Neuronal stem cell (in vitro differentiated cells): Measurements from ENCODE around the gene CADM2.

Experiments used
- DNase-seq: peaks from one replicate; pipeline ENCODE4 v3.0.0-alpha.2; 2013; ENCODE audit warnings: low spot score
- H2AFZ ChIP-seq: one replicate; pipeline ENCODE4 v1.6.1; 2013; ENCODE audit warnings: mild to moderate bottlenecking, low read length, inconsistent platforms
- H2AK5ac ChIP-seq: 2 replicates; pipeline ENCODE4 v1.6.1; 2013; ENCODE audit warnings: low read depth, mild to moderate bottlenecking, inconsistent platforms, low read length, moderate library complexity, mixed read lengths
- H2BK120ac ChIP-seq: 2 replicates; pipeline ENCODE4 v1.6.1; 2013; ENCODE audit warnings: low read depth, mild to moderate bottlenecking, inconsistent platforms, low read length, moderate library complexity, mixed read lengths
- H2BK12ac ChIP-seq: one replicate; pipeline ENCODE4 v1.6.1; 2013; ENCODE audit warnings: low read length, inconsistent platforms
- H2BK15ac ChIP-seq: 2 replicates; pipeline ENCODE4 v1.6.1; 2013; ENCODE audit warnings: mild to moderate bottlenecking, low read length, inconsistent platforms, mixed read lengths
- H2BK5ac ChIP-seq: one replicate; pipeline ENCODE4 v1.6.1; 2013; ENCODE audit warnings: inconsistent platforms, mild to moderate bottlenecking, low read length, moderate library complexity
- H3K14ac ChIP-seq: one replicate; pipeline ENCODE4 v1.6.1; 2013; ENCODE audit warnings: low read length, inconsistent platforms
- H3K18ac ChIP-seq: 2 replicates; pipeline ENCODE4 v1.6.1; 2013; ENCODE audit warnings: low read length, inconsistent platforms
- H3K23ac ChIP-seq: 2 replicates; pipeline ENCODE4 v1.6.1; 2013; ENCODE audit warnings: low read depth, mild to moderate bottlenecking, mixed read lengths, low read length, inconsistent platforms; ENCODE audit not compliant: poor library complexity
- H3K27ac ChIP-seq: replicated peaks from 3 replicates; pipeline ENCODE4 v1.5.1; 2013; ENCODE audit warnings: low read length, inconsistent platforms
- H3K27me3 ChIP-seq, 3 experiments: 2 replicates each; pipeline ENCODE4 v1.6.1; 2013; ENCODE audit warnings: low read length in 3 of 3, mild to moderate bottlenecking in 2 of 3, inconsistent platforms in 1 of 3, low read depth in 1 of 3, mixed read lengths in 1 of 3, moderate library complexity in 1 of 3; ENCODE audit not compliant: control insufficient read depth in 3 of 3, insufficient read depth in 3 of 3
- H3K36me3 ChIP-seq, 2 donors: replicated peaks in 1 of 2; 2 replicates each; pipeline ENCODE4 v1.6.1; 2013; ENCODE audit warnings: low read length in 2 of 2; ENCODE audit not compliant: control insufficient read depth in 2 of 2, insufficient read depth in 2 of 2
- H3K4ac ChIP-seq: 2 replicates; pipeline ENCODE4 v1.6.1; 2013; ENCODE audit warnings: inconsistent platforms, mild to moderate bottlenecking, low read length, moderate library complexity
- H3K4me1 ChIP-seq, 2 donors: 1 replicate in 1 of 2; 2 replicates in 1 of 2; pipeline ENCODE4 v1.6.1; 2013; ENCODE audit warnings: low read length in 2 of 2, low read depth in 1 of 2; ENCODE audit not compliant: control insufficient read depth in 2 of 2, insufficient read depth in 1 of 2
- H3K4me2 ChIP-seq: one replicate; pipeline ENCODE4 v1.6.1; 2013; ENCODE audit warnings: mild to moderate bottlenecking, low read length, inconsistent platforms; ENCODE audit not compliant: insufficient read depth, poor library complexity, severe bottlenecking
- H3K4me3 ChIP-seq, 2 donors: 2 replicates each; pipeline ENCODE4 v1.5.1; 2013; ENCODE audit warnings: low read length in 2 of 2, mild to moderate bottlenecking in 2 of 2, inconsistent platforms in 1 of 2, moderate library complexity in 1 of 2
- H3K79me1 ChIP-seq: one replicate; pipeline ENCODE4 v1.6.1; 2013; ENCODE audit warnings: low read depth, mild to moderate bottlenecking, inconsistent platforms, low read length, moderate library complexity
- H3K9ac ChIP-seq: one replicate; pipeline ENCODE4 v1.6.1; 2013; ENCODE audit warnings: mild to moderate bottlenecking, low read depth, low read length, inconsistent platforms; ENCODE audit not compliant: poor library complexity
- H3K9me3 ChIP-seq, 2 donors: replicated peaks in 1 of 2; 2 replicates each; pipeline versions ENCODE3 to v1.6.1; 2013; ENCODE audit warnings: low read length in 2 of 2, mild to moderate bottlenecking in 2 of 2, inconsistent platforms in 1 of 2, low read depth in 1 of 2, mixed read lengths in 1 of 2, moderate library complexity in 1 of 2; ENCODE audit not compliant: control insufficient read depth in 2 of 2, insufficient read depth in 1 of 2
- H4K8ac ChIP-seq: one replicate; pipeline ENCODE4 v1.6.1; 2013; ENCODE audit warnings: low read depth, mild to moderate bottlenecking, inconsistent platforms, low read length, moderate library complexity
- H4K91ac ChIP-seq: one replicate; pipeline ENCODE4 v1.6.1; 2013; ENCODE audit warnings: low read length, low read depth, mild to moderate bottlenecking, inconsistent platforms; ENCODE audit not compliant: poor library complexity
- WGBS, 2 donors: extraction: QIAGEN DNeasy Blood & Tissue Kit; methylation state at CpG; one replicate each; pipeline ENCODE4 v1.1.7; 2013; ENCODE audit warnings: missing lambda C conversion rate in 2 of 2, mixed read lengths in 1 of 2; ENCODE audit not compliant: insufficient read length in 2 of 2, insufficient replicate concordance in 1 of 2; ENCODE audit errors: extremely low coverage in 2 of 2; 5-methylcytosine and 5-hydroxymethylcytosine counted together

The CADM2 gene

GRCh38 chr3:85576697-85577200, 618.0 kb downstream of the CADM2 start:
- Histone ChIP-seq H3K27ac (no peak overlapping the region), H4K91ac (no peak overlapping the region), H2BK120ac (no peak overlapping the region), H2AFZ (no peak overlapping the region), H3K9me3 (no peaks in the 10 kb centered on the region), H3K27me3 (no peaks in the 10 kb centered on the region), H2BK12ac (no peak overlapping the region), H3K23ac (no peak overlapping the region), H4K8ac (no peak overlapping the region), H3K4me3 (no peak overlapping the region), H3K79me1 (no peaks in the 10 kb centered on the region), H3K4me2 (no peak overlapping the region), H3K4ac (no peak overlapping the region), H2AK5ac (no peak overlapping the region), H3K4me1 (no peaks in the 10 kb centered on the region), H3K9ac (no peak overlapping the region), H3K14ac (no peak overlapping the region), H2BK5ac (no peak overlapping the region), H3K18ac (no peak overlapping the region), H2BK15ac (no peak overlapping the region), H3K36me3 (no peaks in the 10 kb centered on the region)
- no CpG with 5 or more reads among the region's 4 CpGs for WGBS, 2 donors
- DNase-seq: no peak

GRCh38 chr3:85584779-85585356, 626.1 kb downstream of the CADM2 start:
- no peak overlapping the region for H3K27ac ChIP-seq
- no peak overlapping the region for H3K4ac ChIP-seq
- no peak overlapping the region for H4K8ac ChIP-seq
- no CpG with 5 or more reads among the region's 7 CpGs for WGBS, 2 donors
- no peak overlapping the region for H3K4me3 ChIP-seq
- H3K36me3 ChIP-seq: no peaks in the 10 kb centered on the region
- H3K9ac ChIP-seq: no peak overlapping the region
- no peak overlapping the region for H3K18ac ChIP-seq
- H3K9me3 ChIP-seq: no peaks in the 10 kb centered on the region
- H2BK12ac ChIP-seq: no peak overlapping the region
- H2AK5ac ChIP-seq: no peak overlapping the region
- H3K4me1 ChIP-seq: peaks cover 0 to 2% of the 10 kb centered on the region in 2 donors
- H2BK15ac ChIP-seq: no peak overlapping the region
- H3K4me2 ChIP-seq: no peak overlapping the region
- no peak overlapping the region for H4K91ac ChIP-seq
- H2AFZ ChIP-seq: no peak overlapping the region
- H2BK120ac ChIP-seq: no peak overlapping the region
- no peaks in the 10 kb centered on the region for H3K27me3 ChIP-seq
- H3K14ac ChIP-seq: no peak overlapping the region
- no peak overlapping the region for H2BK5ac ChIP-seq
- H3K23ac ChIP-seq: no peak overlapping the region
- DNase-seq: no peak
- no peaks in the 10 kb centered on the region for H3K79me1 ChIP-seq

- H3K36me3 ChIP-seq: no peaks in the 10 kb centered on the region
- H3K4me3 ChIP-seq: no peak overlapping the region
- no peak overlapping the region for H3K4ac ChIP-seq
- no peaks in the 10 kb centered on the region for H3K9me3 ChIP-seq
- no peak overlapping the region for H3K4me2 ChIP-seq
- H4K91ac ChIP-seq: no peak overlapping the region
- no peak overlapping the region for H4K8ac ChIP-seq
- H3K79me1 ChIP-seq: no peaks in the 10 kb centered on the region
- no CpG with 5 or more reads among the region's 3 CpGs for WGBS, 2 donors
- DNase-seq: peak; percentile 14
- peaks cover 0 to 2% of the 10 kb centered on the region in 2 donors for H3K4me1 ChIP-seq
- H2BK15ac ChIP-seq: no peak overlapping the region
- H2BK12ac ChIP-seq: no peak overlapping the region
- no peak overlapping the region for H2AFZ ChIP-seq
- H2BK5ac ChIP-seq: no peak overlapping the region
- no peak overlapping the region for H3K18ac ChIP-seq
- H3K27ac ChIP-seq: no peak overlapping the region
- H3K9ac ChIP-seq: no peak overlapping the region
- H3K23ac ChIP-seq: no peak overlapping the region
- H2BK120ac ChIP-seq: no peak overlapping the region
- H3K27me3 ChIP-seq: no peaks in the 10 kb centered on the region
- H3K14ac ChIP-seq: no peak overlapping the region
- no peak overlapping the region for H2AK5ac ChIP-seq
These were observed 627.2 kb downstream of the CADM2 start for GRCh38 chr3:85586018-85586417.

DNA sequence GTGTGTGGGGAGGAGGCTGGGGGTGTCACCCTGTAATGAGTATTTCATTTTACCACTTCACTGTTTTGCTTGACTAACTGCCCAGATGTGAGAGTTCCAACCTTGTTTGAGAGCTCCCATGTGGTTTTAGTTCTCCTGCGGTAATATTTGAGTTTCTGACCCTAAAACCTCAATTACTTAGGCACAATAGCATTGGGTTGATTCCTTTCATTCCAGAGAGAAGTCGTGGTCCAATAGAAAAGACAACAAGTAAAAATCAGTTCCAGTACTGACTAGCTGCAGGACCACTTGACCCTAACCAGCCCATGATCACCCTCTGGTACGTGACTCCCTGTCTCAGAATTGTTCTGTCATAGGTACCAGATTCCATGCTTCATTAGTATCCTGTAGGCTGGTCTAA, 630.4 kb downstream of the CADM2 start:
- H2BK15ac ChIP-seq: no peak overlapping the region
- H3K9me3 ChIP-seq: no peaks in the 10 kb centered on the region
- no CpG with 5 or more reads among the region's 3 CpGs for WGBS, 2 donors
- H2BK5ac ChIP-seq: no peak overlapping the region
- no peak overlapping the region for H4K91ac ChIP-seq
- no peak overlapping the region for H3K23ac ChIP-seq
- no peak for DNase-seq
- no peaks in the 10 kb centered on the region for H3K27me3 ChIP-seq
- no peak overlapping the region for H3K4me2 ChIP-seq
- no peak overlapping the region for H4K8ac ChIP-seq
- no peak overlapping the region for H3K14ac ChIP-seq
- H2AK5ac ChIP-seq: no peak overlapping the region
- H2BK120ac ChIP-seq: no peak overlapping the region
- no peaks in the 10 kb centered on the region for H3K79me1 ChIP-seq
- no peak overlapping the region for H3K4me3 ChIP-seq
- peaks cover 0 to 2% of the 10 kb centered on the region in 2 donors for H3K4me1 ChIP-seq
- H3K4ac ChIP-seq: no peak overlapping the region
- H2BK12ac ChIP-seq: no peak overlapping the region
- H3K9ac ChIP-seq: no peak overlapping the region
- no peak overlapping the region for H3K27ac ChIP-seq
- no peak overlapping the region for H2AFZ ChIP-seq
- no peaks in the 10 kb centered on the region for H3K36me3 ChIP-seq
- H3K18ac ChIP-seq: no peak overlapping the region
